Stimulated activated CD8-positive, alpha-beta memory T cell treated with anti-CD3 and anti-CD28 coated beads, Interleukin-4, amount 100 ng/mL, for 24 hours (primary cell): ENCODE data around the gene PTPRE.

ENCODE experiments used
- DNase-seq: peaks from one replicate; pipeline ENCODE4 v3.0.0-alpha.2; 2020; ENCODE audit warnings: low read depth

Gene PTPRE

GRCh38 chr10:128060341-128061250 is 153.7 kb downstream of the PTPRE start:
- no peak for DNase-seq

- no peak for DNase-seq
Measured at GRCh38 chr10:128061306-128062300, 154.7 kb downstream of the PTPRE start.

- no peak for DNase-seq
Measured at GRCh38 chr10:128062331-128062880, 155.5 kb downstream of the PTPRE start.

- no peak for DNase-seq
Measured at GRCh38 chr10:128062881-128063563, 156.1 kb downstream of the PTPRE start.

- no peak for DNase-seq
Measured at GRCh38 chr10:128063736-128064107, 156.8 kb downstream of the PTPRE start.

- peak; percentile 68 for DNase-seq
Measured at GRCh38 chr10:128064108-128064969, 157.4 kb downstream of the PTPRE start.

GRCh38 chr10:128064970-128065580 is 158.2 kb downstream of the PTPRE start:
- no peak for DNase-seq

- DNase-seq, result no peak
Measured at GRCh38 chr10:128065881-128066534, 159.1 kb downstream of the PTPRE start.

- DNase-seq, result no peak
Measured at GRCh38 chr10:128066870-128067382, 160.0 kb downstream of the PTPRE start.

- DNase-seq, result no peak
Measured at GRCh38 chr10:128067691-128068397, 160.9 kb downstream of the PTPRE start.

- DNase-seq, result no peak
Measured at GRCh38 chr10:128068398-128069285, 161.7 kb downstream of the PTPRE start.

- DNase-seq, result peak; percentile 64
Measured at GRCh38 chr10:128069351-128070051, 162.6 kb downstream of the PTPRE start.

- no peak for DNase-seq
Measured at GRCh38 chr10:128070161-128070560, 163.3 kb downstream of the PTPRE start.

GRCh38 chr10:128070721-128071416 is 164.0 kb downstream of the PTPRE start:
- DNase-seq, result no peak

- no peak for DNase-seq
Measured at GRCh38 chr10:128071417-128071782, 164.5 kb downstream of the PTPRE start.

- no peak for DNase-seq
Measured at GRCh38 chr10:128072046-128072445, 165.1 kb downstream of the PTPRE start.
